ENCODE data around the gene PI4KA.

DNA sequence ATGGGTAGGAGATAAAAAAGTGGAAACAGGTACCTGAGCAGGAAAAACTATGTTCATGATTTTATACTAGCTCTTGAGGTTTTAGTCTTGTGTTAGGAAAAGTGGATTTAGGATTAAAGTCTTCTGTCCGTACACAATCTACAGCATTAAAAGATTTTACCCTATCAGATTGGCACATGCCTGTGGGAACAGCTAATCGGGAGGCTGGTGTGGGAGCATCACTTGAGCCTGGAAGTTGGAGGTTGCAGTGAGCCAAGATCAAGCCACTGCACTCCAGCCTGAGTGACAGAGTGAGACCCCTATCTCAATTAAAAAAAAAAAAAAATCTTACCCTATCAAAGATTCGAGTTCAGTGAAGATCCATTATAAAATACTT lies 46.4 kb upstream of the PI4KA start:
- TF ChIP-seq POLR2A (IDR thresholded peaks at IDR 0.05) = no peak
- TF ChIP-seq, protein P1, sequence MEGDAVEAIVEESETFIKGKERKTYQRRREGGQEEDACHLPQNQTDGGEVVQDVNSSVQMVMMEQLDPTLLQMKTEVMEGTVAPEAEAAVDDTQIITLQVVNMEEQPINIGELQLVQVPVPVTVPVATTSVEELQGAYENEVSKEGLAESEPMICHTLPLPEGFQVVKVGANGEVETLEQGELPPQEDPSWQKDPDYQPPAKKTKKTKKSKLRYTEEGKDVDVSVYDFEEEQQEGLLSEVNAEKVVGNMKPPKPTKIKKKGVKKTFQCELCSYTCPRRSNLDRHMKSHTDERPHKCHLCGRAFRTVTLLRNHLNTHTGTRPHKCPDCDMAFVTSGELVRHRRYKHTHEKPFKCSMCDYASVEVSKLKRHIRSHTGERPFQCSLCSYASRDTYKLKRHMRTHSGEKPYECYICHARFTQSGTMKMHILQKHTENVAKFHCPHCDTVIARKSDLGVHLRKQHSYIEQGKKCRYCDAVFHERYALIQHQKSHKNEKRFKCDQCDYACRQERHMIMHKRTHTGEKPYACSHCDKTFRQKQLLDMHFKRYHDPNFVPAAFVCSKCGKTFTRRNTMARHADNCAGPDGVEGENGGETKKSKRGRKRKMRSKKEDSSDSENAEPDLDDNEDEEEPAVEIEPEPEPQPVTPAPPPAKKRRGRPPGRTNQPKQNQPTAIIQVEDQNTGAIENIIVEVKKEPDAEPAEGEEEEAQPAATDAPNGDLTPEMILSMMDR (IDR thresholded peaks at IDR 0.05) = no peak
